Transverse colon (tissue), 4 donors: ENCODE results near the gene SDCCAG8. TPM values are rescaled to one million over a fixed set of nuclear protein-coding genes. Genes with fewer than 3 reads are reported as not detected.

Source experiments
- DNase-seq: peaks from one replicate; pipeline ENCODE4 v3.0.0-alpha.2; 2019
- H3K27ac ChIP-seq, 4 donors: fragments of 200-600 bp; sonication (generic); 2 replicates each; pipeline ENCODE4 v1.5.1; 2016 to 2018; ENCODE audit warnings: inconsistent platforms in 4 of 4
- H3K27me3 ChIP-seq: fragments of 200-600 bp; sonication (generic); 2 replicates; pipeline ENCODE4 v1.5.1; 2017; ENCODE audit warnings: inconsistent platforms
- H3K36me3 ChIP-seq, 4 donors: fragments of 200-600 bp; sonication (generic); 2 replicates each; pipeline ENCODE4 v1.5.1; 2017 to 2019; ENCODE audit warnings: inconsistent platforms in 4 of 4
- H3K4me1 ChIP-seq, 4 donors: fragments of 200-600 bp; sonication (generic); 2 replicates each; pipeline ENCODE4 v1.5.1; 2017 to 2020; ENCODE audit warnings: inconsistent platforms in 4 of 4
- H3K4me3 ChIP-seq, 4 donors: fragments of 200-600 bp; sonication (generic); 1 replicate in 1 of 4; 2 replicates in 3 of 4; pipeline versions ENCODE4 v1.5.1 to v1.6.1; 2017 to 2019; ENCODE audit warnings: inconsistent platforms in 4 of 4
- H3K9me3 ChIP-seq, 2 donors: fragments of 200-600 bp; sonication (generic); 2 replicates each; pipeline ENCODE4 v1.5.1; 2017 to 2019; ENCODE audit warnings: inconsistent platforms in 2 of 2
- EP300 ChIP-seq: sonication (generic); formaldehyde crosslinking; IDR thresholded peaks from one replicate; pipeline ENCODE4 v1.6.1; 2017; ENCODE audit warnings: antibody characterized with exemption, low read depth
- POLR2A ChIP-seq: fragments of 450-650 bp; IDR thresholded peaks from one replicate; pipeline ENCODE4 v1.6.1; 2016; ENCODE audit warnings: antibody characterized with exemption, mild to moderate bottlenecking, moderate library complexity
- POLR2AphosphoS5 ChIP-seq, 3 donors: sonication (generic); formaldehyde crosslinking; IDR thresholded peaks; one replicate each; pipeline ENCODE4 v1.6.1; 2016; ENCODE audit warnings: antibody characterized with exemption in 3 of 3
- WGBS, 2 donors: methylation state at CpG; one replicate each; pipeline ENCODE4 v1.1.5; 2018; ENCODE audit warnings: low coverage in 1 of 2; 5-methylcytosine and 5-hydroxymethylcytosine counted together
- in situ Hi-C, 4 donors: fragments of 200-750 bp; cut with MboI; loops; one replicate each; pipeline versions ENCODE4 v1.15.0 to v1.15.1; 2017; ENCODE audit warnings: low sequenced_read_pairs in 3 of 4, low pct_ligation_motif_present in 1 of 4, low pct_unique_long_range_greater_than_20kb in 1 of 4
- intact Hi-C: fragments of 100-400 bp; cut with DNase I; formaldehyde crosslinking; loops from one replicate; pipeline ENCODE4 v1.15.1; 2023; ENCODE audit warnings: low total_unique reads
- total RNA-seq, 4 donors: library from RNA; depleted of rRNA; stranded (reverse); fragments of >200 nt; gene quantifications; one replicate each; pipeline ENCODE4 v1.1.0, GENCODE V29; 2016
- TF ChIP-seq, protein P1 (sequence below), 5 experiments: fragments of 200-600 bp in 3 of 5; fragments of 450-650 bp in 2 of 5; sonication (generic) in 3 of 5; IDR thresholded peaks; 1 replicate in 2 of 5; 2 replicates in 3 of 5; pipeline ENCODE4 v1.5.1; 2016 to 2017; ENCODE audit warnings: antibody characterized with exemption in 5 of 5, inconsistent platforms in 3 of 5, mild to moderate bottlenecking in 2 of 5, moderate library complexity in 1 of 5

SDCCAG8 gene
- total RNA-seq, 4 donors from 2014 or later = 28.8 to 101 (median 42.5) TPM

DNA sequence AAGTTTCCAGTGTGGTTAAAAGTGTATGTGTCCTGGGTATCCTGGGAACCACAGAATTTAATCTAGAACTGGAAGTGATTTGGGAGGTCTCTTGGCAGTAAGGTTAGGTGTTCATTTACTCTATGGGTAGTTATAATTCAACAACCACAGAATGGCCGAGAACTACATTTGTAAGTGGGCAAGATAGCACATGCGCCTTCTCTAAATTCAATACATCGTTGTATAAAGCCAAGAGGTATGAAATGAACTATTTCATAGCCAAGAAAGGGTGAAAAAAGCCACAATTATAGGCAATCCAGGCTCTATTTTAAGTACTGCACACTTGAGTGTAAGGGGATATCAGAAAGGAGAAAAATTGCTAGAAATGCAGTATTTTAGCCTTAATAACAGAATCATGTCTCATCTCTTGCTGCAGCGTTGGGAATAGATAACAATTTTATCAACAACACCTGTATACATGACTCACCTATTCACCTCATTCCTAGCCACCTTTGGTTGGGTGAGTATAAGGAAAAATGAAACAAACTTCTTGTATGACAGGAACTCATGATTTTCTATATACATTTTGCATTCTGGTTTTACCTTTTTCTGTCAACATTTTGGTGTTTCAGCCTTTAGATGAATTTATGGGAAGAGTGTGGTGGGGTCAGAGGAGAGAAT is 4.5 kb downstream of the SDCCAG8 start:
- no peaks in the 10 kb centered on the region for H3K27me3 ChIP-seq
- DNase-seq = no peak
- WGBS, 2 donors = 67 to 69% methylated on average over 4 of the region's 4 CpGs
- H3K27ac ChIP-seq = no peak overlapping the region
- in situ Hi-C loops (no loop called here), intact Hi-C loops (no loop called here)
- no peaks in the 10 kb centered on the region for H3K36me3 ChIP-seq
- peaks cover 6 to 13% (median 12%) of the 10 kb centered on the region in 4 donors for H3K4me1 ChIP-seq
- H3K4me3 ChIP-seq = no peak overlapping the region
- TF ChIP-seq POLR2A = no peak
- TF ChIP-seq, protein P1, sequence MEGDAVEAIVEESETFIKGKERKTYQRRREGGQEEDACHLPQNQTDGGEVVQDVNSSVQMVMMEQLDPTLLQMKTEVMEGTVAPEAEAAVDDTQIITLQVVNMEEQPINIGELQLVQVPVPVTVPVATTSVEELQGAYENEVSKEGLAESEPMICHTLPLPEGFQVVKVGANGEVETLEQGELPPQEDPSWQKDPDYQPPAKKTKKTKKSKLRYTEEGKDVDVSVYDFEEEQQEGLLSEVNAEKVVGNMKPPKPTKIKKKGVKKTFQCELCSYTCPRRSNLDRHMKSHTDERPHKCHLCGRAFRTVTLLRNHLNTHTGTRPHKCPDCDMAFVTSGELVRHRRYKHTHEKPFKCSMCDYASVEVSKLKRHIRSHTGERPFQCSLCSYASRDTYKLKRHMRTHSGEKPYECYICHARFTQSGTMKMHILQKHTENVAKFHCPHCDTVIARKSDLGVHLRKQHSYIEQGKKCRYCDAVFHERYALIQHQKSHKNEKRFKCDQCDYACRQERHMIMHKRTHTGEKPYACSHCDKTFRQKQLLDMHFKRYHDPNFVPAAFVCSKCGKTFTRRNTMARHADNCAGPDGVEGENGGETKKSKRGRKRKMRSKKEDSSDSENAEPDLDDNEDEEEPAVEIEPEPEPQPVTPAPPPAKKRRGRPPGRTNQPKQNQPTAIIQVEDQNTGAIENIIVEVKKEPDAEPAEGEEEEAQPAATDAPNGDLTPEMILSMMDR (IDR thresholded peaks at IDR 0.05) = no peak
- TF ChIP-seq EP300 = no peak
- TF ChIP-seq POLR2AphosphoS5 (IDR thresholded peaks at IDR 0.05) = no peak
- H3K9me3 ChIP-seq = no peaks in the 10 kb centered on the region

DNA sequence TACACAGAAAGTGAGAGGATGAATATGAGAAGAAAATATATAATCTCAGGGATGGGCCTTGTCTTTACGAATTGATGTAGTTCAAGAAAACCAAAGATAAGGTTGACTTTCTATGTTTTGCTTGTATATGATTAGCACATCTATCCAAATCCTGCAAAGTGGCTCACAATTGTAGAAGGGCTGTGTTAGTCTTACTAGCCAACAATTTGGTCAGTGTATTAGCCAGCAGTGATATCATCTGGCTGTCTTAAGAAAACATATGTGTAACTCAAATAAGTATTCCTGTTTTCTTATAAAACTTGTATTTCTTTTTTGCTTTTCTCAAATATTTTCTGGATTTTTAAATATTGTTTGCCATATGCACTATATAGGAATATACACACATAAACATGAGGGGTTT is 5.5 kb downstream of the SDCCAG8 start:
- Histone ChIP-seq H3K4me1 (peaks cover 6 to 12% (median 10%) of the 10 kb centered on the region in 4 donors), H3K36me3 (no peaks in the 10 kb centered on the region), H3K27me3 (no peaks in the 10 kb centered on the region), H3K27ac (no peak overlapping the region), H3K4me3 (no peak overlapping the region), H3K9me3 (no peaks in the 10 kb centered on the region)
- intact Hi-C loops (no loop called here), in situ Hi-C loops (no loop called here)
- WGBS, 2 donors = 91% methylated on average over 1 of the region's 1 CpG; no CpG with 5 or more reads in 1 of the 2 donors
- TF ChIP-seq EP300 = no peak
- no peak for TF ChIP-seq POLR2A
- TF ChIP-seq, protein P1 (IDR thresholded peaks at IDR 0.05) = no peak
- no peak for TF ChIP-seq POLR2AphosphoS5 (IDR thresholded peaks at IDR 0.05)
- no peak for DNase-seq

DNA sequence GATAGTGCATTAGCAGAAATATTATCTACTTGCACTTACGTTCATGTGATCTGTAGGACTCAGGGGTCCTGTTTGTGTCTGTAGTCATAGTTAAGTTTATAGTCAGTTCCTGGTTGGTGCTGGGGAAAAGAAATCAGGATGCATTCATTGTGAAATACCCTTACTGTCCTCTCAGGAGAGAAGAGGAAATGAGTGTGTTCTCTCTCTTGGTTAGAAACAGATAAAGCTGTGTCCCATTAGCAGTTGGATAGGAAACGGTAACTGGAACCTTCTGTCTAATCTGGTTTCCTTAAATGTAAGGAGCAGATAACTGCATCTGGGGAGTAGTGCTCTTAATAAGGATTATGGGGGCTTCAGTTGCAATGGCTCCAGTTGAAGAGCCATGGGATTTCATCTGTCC is 8.9 kb downstream of the SDCCAG8 start:
- Histone ChIP-seq H3K36me3 (no peaks in the 10 kb centered on the region), H3K9me3 (no peaks in the 10 kb centered on the region), H3K27me3 (no peaks in the 10 kb centered on the region), H3K27ac (peak overlapping the region in 3 of 4 donors; percentile 12 to 33 (median 16)), H3K4me3 (no peak overlapping the region), H3K4me1 (peaks cover 0 to 12% (median 0%) of the 10 kb centered on the region in 4 donors)
- in situ Hi-C loops = no loop called here
- no peak for DNase-seq
- WGBS, 2 donors = 66 to 71% methylated on average over 2 of the region's 2 CpGs
- TF ChIP-seq, protein P1 (IDR thresholded peaks at IDR 0.05) = no peak
- TF ChIP-seq POLR2AphosphoS5 (IDR thresholded peaks at IDR 0.05) = no peak
- TF ChIP-seq POLR2A = no peak
- TF ChIP-seq EP300 = no peak
- intact Hi-C loops = no loop called here

DNA sequence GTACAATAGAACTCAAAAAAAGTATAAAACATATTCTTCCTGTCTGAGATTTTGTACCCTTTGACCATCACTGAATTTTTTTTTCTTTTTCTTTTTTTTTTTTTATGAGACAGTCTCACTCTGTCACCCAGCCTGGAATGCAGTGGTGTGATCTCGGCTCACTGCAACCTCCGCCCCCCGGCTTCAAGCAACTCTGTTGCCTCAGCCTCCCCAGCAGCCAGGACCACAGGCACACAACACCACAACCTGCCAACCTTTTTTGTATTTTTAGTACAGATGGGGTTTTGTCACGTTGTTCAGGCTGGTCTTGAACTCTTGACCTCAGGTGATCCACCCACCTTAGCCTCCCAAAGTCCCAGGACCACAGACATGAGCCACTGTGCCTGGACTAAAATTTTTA is 10.4 kb downstream of the SDCCAG8 start:
- Histone ChIP-seq H3K27me3 (no peaks in the 10 kb centered on the region), H3K27ac (no peak overlapping the region), H3K4me1 (peaks cover 0 to 12% (median 0%) of the 10 kb centered on the region in 4 donors), H3K9me3 (no peaks in the 10 kb centered on the region), H3K4me3 (no peak overlapping the region), H3K36me3 (peaks cover 0 to 10% (median 0%) of the 10 kb centered on the region in 4 donors)
- 93 to 100% methylated on average over 3 to 4 of the region's 4 CpGs for whole genome bisulfite sequencing, 2 donors
- TF ChIP-seq POLR2AphosphoS5 (IDR thresholded peaks at IDR 0.05) = no peak
- TF ChIP-seq EP300 = no peak
- no peak for TF ChIP-seq POLR2A
- TF ChIP-seq, protein P1 (IDR thresholded peaks at IDR 0.05) = no peak
- intact Hi-C loops = no loop called here
- no peak for DNase-seq
- in situ Hi-C loops = no loop called here
